ENCODE data around the gene FMO5.
A peak's percentile ranks its signal among the peaks of the same experiment; 100 is the strongest.
"Not testable (repeated sequence)": the region's sequence is repeated elsewhere in the genome, so short reads cannot be mapped to it uniquely, and the experiment has no call there.

Gene FMO5

GRCh38 chr1:147245586-147246021 is 20.5 kb upstream of the FMO5 start:
- peaks cover 39% of the 10 kb centered on the region for H3K4me1 Mint-ChIP-seq
- no peak overlapping the region for H3K4me3 Mint-ChIP-seq
- ATAC-seq (ENCODE audit: low read depth) (no peak), DNase-seq (ENCODE audit: low spot score in 2 of 2) (no peak)
- no peaks in the 10 kb centered on the region for H3K9me3 Mint-ChIP-seq
- no peak overlapping the region for H3K27ac Mint-ChIP-seq
- H3K36me3 Mint-ChIP-seq, result peaks cover 2% of the 10 kb centered on the region
- H3K27me3 Mint-ChIP-seq, result no peaks in the 10 kb centered on the region

- Mint-ChIP-seq H3K36me3 (peaks cover 2% of the 10 kb centered on the region), H3K4me3 (no peak overlapping the region), H3K9me3 (no peaks in the 10 kb centered on the region), H3K27ac (no peak overlapping the region), H3K27me3 (no peaks in the 10 kb centered on the region), H3K4me1 (peaks cover 39% of the 10 kb centered on the region)
- DNase-seq (ENCODE audit: low spot score in 2 of 2), result no peak
- no peak for ATAC-seq (ENCODE audit: low read depth)
These were observed 20.0 kb upstream of the FMO5 start for GRCh38 chr1:147245129-147245528.

GRCh38 chr1:147243841-147244240 is 18.7 kb upstream of the FMO5 start:
- no peaks in the 10 kb centered on the region for H3K36me3 Mint-ChIP-seq
- H3K27ac Mint-ChIP-seq, result peak overlapping the region; percentile 74
- no peaks in the 10 kb centered on the region for H3K27me3 Mint-ChIP-seq
- peaks cover 34% of the 10 kb centered on the region for H3K4me1 Mint-ChIP-seq
- H3K9me3 Mint-ChIP-seq, result no peaks in the 10 kb centered on the region
- peak overlapping the region; percentile 97 for H3K4me3 Mint-ChIP-seq
- DNase-seq (ENCODE audit: low spot score in 2 of 2) (no peak), ATAC-seq (ENCODE audit: low read depth) (no peak)

- Mint-ChIP-seq H3K4me3 (peak overlapping the region; percentile 97), H3K27me3 (no peaks in the 10 kb centered on the region), H3K9me3 (no peaks in the 10 kb centered on the region), H3K36me3 (no peaks in the 10 kb centered on the region), H3K4me1 (peaks cover 33% of the 10 kb centered on the region), H3K27ac (peak overlapping the region; percentile 74)
- ATAC-seq (ENCODE audit: low read depth), result peak; percentile 2
- DNase-seq (ENCODE audit: low spot score in 2 of 2), result no peak
These were observed 18.1 kb upstream of the FMO5 start for GRCh38 chr1:147243228-147243685.

- ATAC-seq (ENCODE audit: low read depth) (peak; percentile 86), DNase-seq (ENCODE audit: low spot score in 2 of 2) (peak; percentile 88 to 96)
- Mint-ChIP-seq H3K4me3 (peak within 1 kb of the TSS; percentile 97), H3K27me3 (no peaks in the 10 kb centered on the region), H3K4me1 (peaks cover 30% of the 10 kb centered on the region), H3K9me3 (no peaks in the 10 kb centered on the region), H3K36me3 (no peaks in the 10 kb centered on the region), H3K27ac (peak within 1 kb of the TSS; percentile 74)
These were observed 17.5 kb upstream of the FMO5 start, which contains the start of gene CHD1L for GRCh38 chr1:147242449-147243227. CHD1L (plus strand) TSS chr1:147242684; CDS start chr1:147242704, 20 bp downstream.

GRCh38 chr1:147241934-147242448 is 16.9 kb upstream of the FMO5 start:
- H3K27me3 Mint-ChIP-seq, result no peaks in the 10 kb centered on the region
- H3K27ac Mint-ChIP-seq, result peak overlapping the region; percentile 70
- DNase-seq (ENCODE audit: low spot score in 2 of 2), result no peak
- peaks cover 26% of the 10 kb centered on the region for H3K4me1 Mint-ChIP-seq
- no peaks in the 10 kb centered on the region for H3K36me3 Mint-ChIP-seq
- no peak for ATAC-seq (ENCODE audit: low read depth)
- H3K4me3 Mint-ChIP-seq, result peak overlapping the region; percentile 86
- H3K9me3 Mint-ChIP-seq, result no peaks in the 10 kb centered on the region

GRCh38 chr1:147240131-147240721 is 15.1 kb upstream of the FMO5 start:
- not testable (repeated sequence) for DNase-seq (ENCODE audit: low spot score in 2 of 2); ATAC-seq (ENCODE audit: low read depth); H3K36me3 Mint-ChIP-seq; H3K4me3 Mint-ChIP-seq; H3K9me3 Mint-ChIP-seq; H3K27me3 Mint-ChIP-seq; H3K27ac Mint-ChIP-seq
- peaks cover 15% of the 10 kb centered on the region for H3K4me1 Mint-ChIP-seq

- H3K27ac Mint-ChIP-seq, result no peak overlapping the region
- no peak overlapping the region for H3K4me3 Mint-ChIP-seq
- no peaks in the 10 kb centered on the region for H3K9me3 Mint-ChIP-seq
- peaks cover 12% of the 10 kb centered on the region for H3K4me1 Mint-ChIP-seq
- ATAC-seq (ENCODE audit: low read depth) (no peak), DNase-seq (ENCODE audit: low spot score in 2 of 2) (no peak)
- no peaks in the 10 kb centered on the region for H3K27me3 Mint-ChIP-seq
- H3K36me3 Mint-ChIP-seq, result no peaks in the 10 kb centered on the region
These were observed 14.0 kb upstream of the FMO5 start for GRCh38 chr1:147238925-147239820.

- Mint-ChIP-seq H3K27me3 (no peaks in the 10 kb centered on the region), H3K36me3 (no peaks in the 10 kb centered on the region), H3K27ac (no peak overlapping the region), H3K9me3 (no peaks in the 10 kb centered on the region), H3K4me3 (no peak overlapping the region), H3K4me1 (peaks cover 5% of the 10 kb centered on the region)
- ATAC-seq (ENCODE audit: low read depth), result no peak
- no peak for DNase-seq (ENCODE audit: low spot score in 2 of 2)
These were observed 13.1 kb upstream of the FMO5 start for GRCh38 chr1:147238053-147238902.

GRCh38 chr1:147236959-147237791 is 12.0 kb upstream of the FMO5 start:
- Mint-ChIP-seq H3K4me1 (peaks cover 3% of the 10 kb centered on the region), H3K27me3 (no peaks in the 10 kb centered on the region), H3K4me3 (no peak overlapping the region), H3K27ac (no peak overlapping the region), H3K9me3 (no peaks in the 10 kb centered on the region), H3K36me3 (no peaks in the 10 kb centered on the region)
- DNase-seq (ENCODE audit: low spot score in 2 of 2) (no peak), ATAC-seq (ENCODE audit: low read depth) (no peak)

- Mint-ChIP-seq H3K27ac (no peak overlapping the region), H3K36me3 (no peaks in the 10 kb centered on the region), H3K4me3 (no peak overlapping the region), H3K4me1 (no peaks in the 10 kb centered on the region), H3K9me3 (no peaks in the 10 kb centered on the region), H3K27me3 (no peaks in the 10 kb centered on the region)
- DNase-seq (ENCODE audit: low spot score in 2 of 2), result no peak
- ATAC-seq (ENCODE audit: low read depth), result no peak
These were observed 11.3 kb upstream of the FMO5 start for GRCh38 chr1:147236448-147236847.

GRCh38 chr1:147235822-147236221 is 10.7 kb upstream of the FMO5 start:
- Mint-ChIP-seq H3K4me1 (no peaks in the 10 kb centered on the region), H3K9me3 (no peaks in the 10 kb centered on the region), H3K36me3 (no peaks in the 10 kb centered on the region), H3K27ac (no peak overlapping the region), H3K4me3 (no peak overlapping the region), H3K27me3 (no peaks in the 10 kb centered on the region)
- DNase-seq (ENCODE audit: low spot score in 2 of 2) (no peak), ATAC-seq (ENCODE audit: low read depth) (no peak)

All from memory B cell (primary cell).